Measurements from ENCODE around the gene GRM3.

Gene GRM3

DNA sequence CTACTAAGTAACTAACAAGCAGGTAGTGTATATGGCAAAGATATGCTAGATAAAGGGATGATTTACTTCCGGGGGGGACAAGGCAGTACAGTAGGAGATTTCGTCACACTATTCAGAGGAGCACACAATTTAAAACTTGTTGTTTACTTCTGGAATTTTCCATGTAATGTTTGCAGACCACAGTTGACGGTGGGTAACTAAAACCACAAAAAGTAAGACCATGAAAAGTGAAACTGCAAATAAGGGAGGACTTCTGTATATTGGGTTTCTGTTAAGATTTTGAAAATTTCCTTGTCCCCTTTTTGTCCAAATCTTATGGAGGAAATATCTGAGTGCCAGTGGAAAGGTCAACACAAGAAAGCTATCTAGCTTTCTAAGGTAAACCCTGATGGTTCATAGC, 245.8 kb downstream of the GRM3 start:
- DNase-seq: no peak

DNA sequence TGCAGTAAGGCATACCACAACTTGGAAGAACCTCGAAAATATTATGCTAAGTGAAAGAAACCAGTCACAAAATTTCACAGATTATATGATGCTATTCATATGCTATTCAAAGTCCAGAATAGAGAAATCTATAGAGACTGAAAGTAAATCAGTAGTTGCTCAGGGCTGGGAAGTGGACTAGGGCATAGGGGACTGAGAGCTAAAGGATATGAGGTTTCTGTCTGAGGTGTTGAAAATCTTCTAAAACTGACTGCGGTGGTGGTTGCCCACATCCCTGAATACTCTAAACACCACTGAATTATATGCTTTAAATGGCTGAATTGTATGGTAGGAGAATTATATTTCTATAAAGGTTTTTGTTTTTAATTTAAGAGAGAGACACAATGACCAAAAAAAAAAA, 254.5 kb downstream of the GRM3 start:
- DNase-seq: no peak

GRCh38 chr7:86900886-86901285, 257.2 kb downstream of the GRM3 start:
- no peak for DNase-seq

- DNase-seq: peak in 9 of 51 donors; percentile 2 to 13 (median 8)
Observed at GRCh38 chr7:86904949-86905834, 261.5 kb downstream of the GRM3 start.

GRCh38 chr7:86908948-86909347, 265.2 kb downstream of the GRM3 start:
- no peak for DNase-seq

DNA sequence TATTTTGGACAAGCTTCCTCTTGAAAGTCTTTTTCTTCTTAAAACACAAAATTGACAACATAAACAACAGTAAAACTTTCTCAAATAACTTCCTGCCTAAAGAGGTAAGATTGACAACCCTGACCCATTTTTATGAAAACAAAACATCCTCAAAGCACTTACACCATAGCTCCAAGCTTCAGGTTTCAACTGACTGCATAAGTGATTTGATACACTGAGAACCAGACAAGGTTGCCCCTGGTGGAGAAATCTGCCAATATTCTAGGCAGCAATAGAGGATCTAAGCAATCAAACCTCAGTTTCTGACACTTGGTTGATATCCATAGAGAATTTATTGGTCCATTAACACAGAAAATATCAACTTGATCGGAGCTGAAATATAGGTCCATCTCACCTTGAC, 267.9 kb downstream of the GRM3 start:
- no peak for DNase-seq

- no peak for DNase-seq
Observed at GRCh38 chr7:86913709-86914108, 270.0 kb downstream of the GRM3 start.

All from hypothalamus (tissue), 51 donors.